RWPE1 (cell line): Measurements from ENCODE around the gene ANO2.

Experiments used
- CTCF ChIA-PET: fragments of 350-600 bp; sonication (Branson Sonifier 250); formaldehyde crosslinking; extraction: SDS; loops from one replicate; lab custom pipeline; 2021; lab: Yijun Ruan, JAX
- POLR2A ChIA-PET: fragments of 400-600 bp; formaldehyde crosslinking; extraction: SDS; loops from one replicate; lab custom pipeline; 2020; ENCODE audit warnings: antibody characterized with exemption; ENCODE audit not compliant: low non-redundant PET; lab: Yijun Ruan, JAX
- DNase-seq: peaks from one replicate; pipeline ENCODE4 v3.0.0; 2012; ENCODE audit warnings: low spot score
- H3K27ac ChIP-seq: fragments of 450-650 bp; 2 replicates; pipeline ENCODE4 v1.5.1; 2017
- CTCF ChIP-seq: fragments of 450-650 bp; conservative IDR thresholded peaks from 2 replicates; pipeline ENCODE4 v1.5.1; 2017; ENCODE audit warnings: low read depth, mild to moderate bottlenecking

ANO2 gene

GRCh38 chr12:5901416-5901815 is 43.6 kb downstream of the ANO2 start:
- no peak overlapping the region for H3K27ac ChIP-seq
- ChIA-PET CTCF (no interaction called here), POLR2A (no interaction called here)
- TF ChIP-seq CTCF, result no peak
- DNase-seq, result no peak

DNA sequence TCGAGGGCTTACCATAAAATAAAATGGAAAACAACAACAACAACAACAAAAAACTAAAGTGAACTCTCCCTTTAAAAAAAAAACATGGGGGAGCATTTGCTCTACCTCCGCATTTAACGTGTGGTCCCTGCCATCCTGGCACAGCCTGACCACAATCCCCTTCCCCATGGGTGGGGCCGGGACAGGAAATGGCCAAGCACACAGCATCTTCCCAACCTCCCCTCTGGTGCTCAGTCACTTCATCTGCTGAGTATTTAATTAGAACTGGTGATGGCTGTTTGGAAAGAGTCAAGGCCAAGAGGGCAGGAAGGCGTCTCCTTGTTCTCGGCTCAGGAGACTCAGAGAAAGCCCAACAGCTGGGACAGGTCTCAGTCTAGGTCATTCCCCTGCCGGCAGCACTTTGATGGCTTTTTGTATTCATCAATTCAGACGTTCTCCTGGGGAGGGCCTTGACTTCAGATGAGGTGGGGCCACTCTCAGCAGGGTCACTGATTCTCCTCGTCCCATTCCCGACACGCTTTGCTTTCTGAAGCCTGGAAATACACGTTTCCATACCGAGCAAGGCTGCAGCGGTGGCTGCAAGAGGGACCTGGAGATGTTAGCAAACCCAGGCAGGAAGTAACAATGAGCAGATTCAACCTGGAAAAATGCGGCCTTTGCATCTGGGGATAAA is 44.4 kb downstream of the ANO2 start:
- CTCF ChIA-PET, result no interaction called here
- TF ChIP-seq CTCF, result no peak
- DNase-seq, result no peak
- POLR2A ChIA-PET, result no interaction called here
- H3K27ac ChIP-seq, result no peak overlapping the region

- no peak for TF ChIP-seq CTCF
- no peak for DNase-seq
- ChIA-PET POLR2A (no interaction called here), CTCF (no interaction called here)
- no peak overlapping the region for H3K27ac ChIP-seq
These were observed 45.0 kb downstream of the ANO2 start for GRCh38 chr12:5900076-5900475.

- POLR2A ChIA-PET, result no interaction called here
- no peak for TF ChIP-seq CTCF
- DNase-seq, result no peak
- CTCF ChIA-PET, result no interaction called here
- H3K27ac ChIP-seq, result no peak overlapping the region
These were observed 45.4 kb downstream of the ANO2 start for GRCh38 chr12:5899675-5900074.

GRCh38 chr12:5898874-5899273 is 46.2 kb downstream of the ANO2 start:
- H3K27ac ChIP-seq, result no peak overlapping the region
- DNase-seq, result no peak
- ChIA-PET CTCF (interaction anchor here (0.5 to 0.7 kb wide), 3 partner anchors 110 to 264 kb away, joined by 3 to 6 read pairs (median 4); no protein-coding TSS in a partner anchor), POLR2A (no interaction called here)
- no peak for TF ChIP-seq CTCF

DNA sequence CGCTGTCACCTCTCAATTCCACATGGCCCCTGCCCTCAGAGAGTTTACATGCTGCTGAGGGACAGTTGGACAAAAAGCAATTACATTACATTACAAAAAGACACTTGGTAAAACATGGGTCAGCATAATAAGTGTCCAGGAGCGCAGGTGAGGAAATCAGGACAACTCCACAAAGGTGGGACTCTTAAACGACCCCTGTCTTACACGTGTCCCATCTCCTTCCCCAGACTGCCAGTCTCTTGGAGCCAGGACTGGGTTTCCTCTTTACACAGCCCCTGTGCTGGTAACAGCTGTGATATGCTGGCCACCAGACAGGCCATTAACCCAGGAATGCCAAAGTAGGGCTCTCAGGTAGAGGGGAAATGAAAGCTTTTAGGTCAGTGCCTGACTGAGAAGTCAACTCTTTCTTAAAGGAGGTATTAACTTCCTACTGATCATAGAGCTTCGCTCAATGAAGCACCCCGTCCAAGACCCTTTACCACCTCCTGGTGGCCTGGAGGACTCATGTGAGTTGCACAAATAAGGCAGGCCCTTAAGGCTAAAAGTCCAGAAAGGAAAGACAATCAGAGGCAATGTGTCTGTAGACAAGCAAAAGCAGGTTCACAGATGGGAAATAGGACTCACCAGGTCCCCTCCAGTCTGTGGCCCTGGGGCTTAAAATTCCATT is 55.5 kb downstream of the ANO2 start:
- ChIA-PET CTCF (interaction anchor here (0.9 kb wide), 1 partner anchor 148 kb away, joined by 3 read pairs; no protein-coding TSS in a partner anchor), POLR2A (no interaction called here)
- peak; percentile 2 for DNase-seq
- no peak overlapping the region for H3K27ac ChIP-seq
- no peak for TF ChIP-seq CTCF
